VCaP (cell line): ENCODE results near the gene PLCH2.

Source experiments
- H3K27ac ChIP-seq: fragments of 450-650 bp; 2 replicates; pipeline ENCODE4 v1.5.1; 2017
- TF ChIP-seq, protein P1 (sequence below): fragments of 450-650 bp; conservative IDR thresholded peaks from 2 replicates; pipeline ENCODE4 v1.5.1; 2017; ENCODE audit warnings: mild to moderate bottlenecking, moderate library complexity

Gene PLCH2

DNA sequence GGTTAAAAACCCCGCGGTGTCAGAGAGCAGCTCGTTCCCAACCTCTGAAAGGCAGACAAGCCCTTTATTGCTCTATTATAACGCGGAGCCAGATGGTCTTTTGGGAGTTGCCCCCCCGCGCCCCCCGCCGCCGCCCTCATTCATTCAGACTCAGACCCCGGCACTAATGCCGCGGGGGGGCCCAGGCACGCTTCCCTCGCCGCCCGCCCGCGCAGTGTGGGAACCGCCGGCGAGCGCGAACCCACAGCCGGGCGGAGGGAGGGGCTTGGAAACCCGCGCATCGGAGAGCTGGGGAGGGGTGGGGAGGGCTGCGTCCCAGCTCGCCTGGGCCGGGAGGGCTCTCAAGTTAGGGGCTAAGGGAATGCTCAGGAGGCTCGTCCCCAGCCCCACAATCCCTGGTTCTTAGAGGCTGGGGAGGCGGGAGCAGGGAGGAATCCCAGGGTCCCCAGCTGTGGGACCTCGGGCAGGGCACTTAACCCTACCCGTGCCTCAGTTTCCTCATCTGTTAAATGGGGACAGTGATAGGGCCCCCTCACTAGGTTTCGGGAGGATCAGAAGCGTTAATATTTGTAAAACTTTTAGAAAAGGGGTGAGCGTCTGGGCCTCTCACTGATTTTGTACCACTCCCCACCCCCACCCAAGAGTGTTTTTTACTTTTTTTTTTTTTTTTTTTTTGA is 64.9 kb downstream of the PLCH2 start:
- TF ChIP-seq, protein P1, sequence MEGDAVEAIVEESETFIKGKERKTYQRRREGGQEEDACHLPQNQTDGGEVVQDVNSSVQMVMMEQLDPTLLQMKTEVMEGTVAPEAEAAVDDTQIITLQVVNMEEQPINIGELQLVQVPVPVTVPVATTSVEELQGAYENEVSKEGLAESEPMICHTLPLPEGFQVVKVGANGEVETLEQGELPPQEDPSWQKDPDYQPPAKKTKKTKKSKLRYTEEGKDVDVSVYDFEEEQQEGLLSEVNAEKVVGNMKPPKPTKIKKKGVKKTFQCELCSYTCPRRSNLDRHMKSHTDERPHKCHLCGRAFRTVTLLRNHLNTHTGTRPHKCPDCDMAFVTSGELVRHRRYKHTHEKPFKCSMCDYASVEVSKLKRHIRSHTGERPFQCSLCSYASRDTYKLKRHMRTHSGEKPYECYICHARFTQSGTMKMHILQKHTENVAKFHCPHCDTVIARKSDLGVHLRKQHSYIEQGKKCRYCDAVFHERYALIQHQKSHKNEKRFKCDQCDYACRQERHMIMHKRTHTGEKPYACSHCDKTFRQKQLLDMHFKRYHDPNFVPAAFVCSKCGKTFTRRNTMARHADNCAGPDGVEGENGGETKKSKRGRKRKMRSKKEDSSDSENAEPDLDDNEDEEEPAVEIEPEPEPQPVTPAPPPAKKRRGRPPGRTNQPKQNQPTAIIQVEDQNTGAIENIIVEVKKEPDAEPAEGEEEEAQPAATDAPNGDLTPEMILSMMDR, result no peak
- H3K27ac ChIP-seq, result peak overlapping the region; percentile 3; the same call in 1 of the 2 replicates

DNA sequence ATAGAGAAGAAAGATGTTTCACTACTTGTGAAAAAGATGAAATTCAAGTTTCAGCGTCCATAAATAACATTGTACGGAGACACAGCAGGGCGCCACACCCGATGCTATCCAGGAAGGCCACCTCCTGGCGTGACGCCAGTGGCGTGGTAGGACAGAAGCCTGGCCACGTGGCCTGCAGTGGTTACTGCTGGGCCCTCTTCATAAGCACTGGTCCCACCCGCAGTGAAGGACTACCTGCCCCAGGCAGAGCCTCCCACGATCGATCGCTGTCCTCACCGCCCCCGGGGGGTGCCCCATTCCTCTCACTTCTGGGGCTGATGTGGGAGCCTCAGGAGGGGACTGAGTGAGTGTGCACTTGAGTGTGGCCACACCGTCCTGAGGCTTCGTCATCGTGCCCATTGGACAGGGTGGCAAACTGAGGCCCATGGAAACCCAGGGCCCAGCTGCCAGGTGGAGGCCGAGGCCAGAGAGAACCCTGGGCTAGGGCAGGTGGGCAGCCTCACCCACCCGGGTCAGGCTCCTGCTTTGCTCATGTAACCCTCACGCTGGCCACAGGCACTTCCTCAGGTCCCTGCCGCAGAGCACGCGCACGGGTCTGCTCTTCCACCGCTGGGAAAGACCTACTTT is 65.6 kb downstream of the PLCH2 start:
- H3K27ac ChIP-seq, result peak overlapping the region; percentile 14; the same call in 1 of the 2 replicates
- TF ChIP-seq, protein P1, result no peak

DNA sequence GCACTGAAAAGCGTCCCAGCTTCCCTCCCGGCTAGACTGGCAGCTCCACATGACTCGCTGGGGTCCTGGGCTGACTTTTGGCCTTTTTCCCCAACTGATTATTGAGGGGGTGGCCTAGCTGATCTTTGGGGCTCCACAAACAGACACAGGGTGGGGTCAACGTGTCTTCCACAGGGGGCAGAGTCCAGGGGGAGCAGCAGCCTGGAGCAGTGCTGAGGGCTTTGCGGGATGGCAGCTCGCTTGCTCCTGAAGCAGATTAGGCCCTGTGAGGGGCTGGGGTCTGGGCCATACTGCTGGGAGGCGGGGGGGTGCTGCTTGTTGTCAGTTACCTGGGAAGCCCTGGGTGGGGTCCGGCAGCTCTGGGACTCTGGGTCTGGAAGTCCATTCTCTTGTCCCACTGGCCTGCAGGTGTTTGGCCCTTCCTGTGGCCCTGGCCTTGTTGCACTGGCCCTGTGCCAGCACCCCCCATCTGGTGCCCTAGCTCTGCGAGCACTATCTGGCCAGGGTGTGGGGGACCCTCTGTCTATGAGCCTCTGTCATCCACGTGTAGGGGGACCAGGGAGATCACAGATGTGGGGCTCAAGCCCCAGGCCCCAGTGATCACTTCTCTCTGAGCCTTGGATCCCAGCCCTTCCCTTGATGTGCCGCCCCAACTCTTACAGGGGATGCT is 66.3 kb downstream of the PLCH2 start:
- TF ChIP-seq, protein P1, result no peak
- H3K27ac ChIP-seq, result peak overlapping the region; percentile 14; the same call in 1 of the 2 replicates

DNA sequence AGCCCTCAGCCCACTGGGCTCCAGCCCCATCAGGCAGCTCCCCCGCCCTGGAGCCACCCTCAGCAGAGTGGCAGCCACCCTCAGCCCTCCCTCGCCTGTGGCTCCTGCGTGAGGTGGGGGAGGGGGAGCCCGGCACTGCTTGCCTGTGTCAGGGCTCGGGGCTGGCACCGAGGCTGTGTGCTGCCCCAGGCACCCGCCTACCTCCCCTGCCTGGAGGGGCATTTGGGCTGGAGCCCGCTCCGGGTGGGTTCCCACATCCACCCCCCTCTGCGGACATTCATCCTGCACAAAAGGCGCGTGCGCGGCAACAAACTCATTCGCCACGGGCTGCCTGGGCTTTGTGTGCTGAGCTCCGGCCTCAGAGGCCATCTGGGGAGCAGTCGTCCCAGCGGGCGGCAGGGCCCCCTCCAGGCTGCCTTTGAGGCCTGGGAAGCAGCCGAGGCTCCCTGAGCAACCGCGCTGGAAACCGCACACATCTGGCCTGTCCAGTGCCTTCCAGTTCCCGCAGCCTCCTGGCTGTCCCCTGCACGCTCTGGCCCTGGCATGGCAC is 67.5 kb downstream of the PLCH2 start:
- TF ChIP-seq, protein P1, result no peak
- no peak overlapping the region for H3K27ac ChIP-seq

DNA sequence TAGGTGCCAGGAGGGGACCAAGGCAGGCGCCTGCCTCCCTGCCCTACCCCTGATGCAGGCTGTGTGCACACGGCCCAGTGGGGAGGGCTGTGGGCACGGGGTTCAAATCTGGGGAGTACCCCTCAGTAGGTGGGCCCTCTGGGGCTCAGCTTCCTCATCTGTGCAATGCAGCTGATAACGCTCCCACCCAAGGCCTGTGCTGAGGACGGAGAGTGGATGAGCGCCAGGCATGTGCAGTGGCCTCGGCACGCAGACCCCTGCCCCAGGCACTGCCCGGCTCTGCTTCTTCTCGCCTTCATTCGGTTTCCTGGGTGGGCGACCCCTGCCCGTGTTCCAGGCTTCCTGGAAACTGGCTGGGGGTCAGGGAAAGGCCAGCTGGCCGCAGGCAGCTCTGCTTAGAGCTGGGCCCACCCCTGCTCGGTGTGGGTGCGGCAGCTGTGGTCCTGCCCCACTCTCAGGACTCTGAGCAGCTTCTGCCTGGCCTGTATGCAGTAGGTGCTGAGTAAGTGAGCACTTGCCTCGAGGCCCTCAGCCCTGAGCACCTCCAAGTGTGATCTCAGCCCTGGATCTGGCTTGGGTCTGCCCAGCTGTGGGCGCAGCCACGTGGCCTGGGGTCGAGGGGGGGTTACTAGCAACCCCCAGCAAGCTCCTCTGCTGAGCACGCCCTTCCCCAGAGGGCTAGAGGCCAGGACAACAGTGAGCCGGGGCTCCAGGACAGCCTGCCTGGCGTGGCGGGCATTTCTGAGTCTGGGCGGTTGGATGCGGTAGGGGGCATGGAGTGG is 68.2 kb downstream of the PLCH2 start:
- peak overlapping the region; percentile 99; the same call in 1 of the 2 replicates for H3K27ac ChIP-seq
- TF ChIP-seq, protein P1, result no peak

DNA sequence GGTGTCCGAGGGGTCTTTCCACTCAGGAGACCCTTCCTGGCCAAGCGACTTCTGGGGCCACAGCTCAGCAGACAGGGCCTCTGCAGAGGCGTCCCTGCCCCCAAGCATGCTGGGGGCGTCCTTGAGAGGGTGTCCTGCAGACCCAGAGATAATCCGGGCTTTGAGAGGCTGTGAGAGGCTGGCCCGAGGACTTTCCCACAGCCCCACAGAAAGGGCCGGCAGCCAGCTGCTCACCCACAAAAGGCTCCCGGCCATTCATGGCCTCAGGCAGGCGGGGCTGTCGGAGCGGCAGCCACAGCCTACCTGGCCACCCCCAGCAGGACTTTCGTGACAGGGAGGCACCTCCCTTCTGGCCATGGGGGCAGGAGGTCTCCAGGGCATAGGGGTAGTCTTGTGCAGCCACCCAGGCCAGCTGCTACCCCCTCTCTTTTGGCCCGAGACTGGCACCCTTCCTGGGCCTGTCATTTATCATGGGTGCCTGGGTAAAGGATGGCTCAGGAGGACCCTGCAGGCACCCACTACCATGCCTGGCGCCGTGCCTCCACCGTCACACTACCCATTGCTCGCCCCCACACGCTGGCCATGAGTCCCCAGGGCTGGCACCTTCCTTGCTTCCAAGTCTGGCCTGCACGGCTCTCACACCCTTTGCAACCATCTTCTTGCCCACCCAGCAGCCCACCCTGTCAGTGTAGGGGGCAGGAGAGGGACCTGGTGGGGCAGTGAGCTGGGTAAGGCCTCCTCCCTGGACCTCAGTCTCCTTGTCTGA is 69.0 kb downstream of the PLCH2 start:
- TF ChIP-seq, protein P1, result no peak
- H3K27ac ChIP-seq, result peak overlapping the region; percentile 99
